Stimulated activated CD4-positive, alpha-beta T cell treated with anti-CD3 and anti-CD28 coated beads, Interleukin-2, amount 100 ng/mL, for 24 hours (primary cell): Measurements from ENCODE around the gene AKNAD1.

Source experiments
- DNase-seq, 2 donors: peaks; one replicate each; pipeline ENCODE4 v3.0.0-alpha.2; 2020

Gene AKNAD1

GRCh38 chr1:108830119-108831008, 26.5 kb downstream of the AKNAD1 start:
- no peak for DNase-seq

- no peak for DNase-seq
These were observed 27.4 kb downstream of the AKNAD1 start for GRCh38 chr1:108829498-108829916.

GRCh38 chr1:108828074-108828961, 28.6 kb downstream of the AKNAD1 start:
- peak; percentile 67 to 79 for DNase-seq

- DNase-seq = no peak
These were observed 30.7 kb downstream of the AKNAD1 start for GRCh38 chr1:108826081-108826635.

- no peak for DNase-seq
These were observed 32.8 kb downstream of the AKNAD1 start for GRCh38 chr1:108824051-108824450.

GRCh38 chr1:108823632-108824031, 33.3 kb downstream of the AKNAD1 start:
- no peak for DNase-seq

- no peak for DNase-seq
These were observed 37.0 kb downstream of the AKNAD1 start for GRCh38 chr1:108819878-108820277.

GRCh38 chr1:108817811-108818210, 39.1 kb downstream of the AKNAD1 start:
- DNase-seq = no peak

- DNase-seq = no peak
These were observed 39.9 kb downstream of the AKNAD1 start for GRCh38 chr1:108817016-108817415.

GRCh38 chr1:108816049-108816893, 40.6 kb downstream of the AKNAD1 start:
- no peak for DNase-seq

GRCh38 chr1:108815566-108815965, 41.3 kb downstream of the AKNAD1 start:
- DNase-seq = no peak

- DNase-seq = no peak
These were observed 42.4 kb downstream of the AKNAD1 start for GRCh38 chr1:108814343-108815125.

- no peak for DNase-seq
These were observed 43.6 kb downstream of the AKNAD1 start for GRCh38 chr1:108813326-108813725.

- DNase-seq = no peak
These were observed 45.3 kb downstream of the AKNAD1 start for GRCh38 chr1:108811611-108812010.

GRCh38 chr1:108808438-108808837, 48.5 kb downstream of the AKNAD1 start:
- no peak for DNase-seq

- DNase-seq = no peak
These were observed 53.3 kb downstream of the AKNAD1 start for GRCh38 chr1:108803548-108803947.

GRCh38 chr1:108801101-108801500, 55.8 kb downstream of the AKNAD1 start:
- no peak for DNase-seq

- no peak for DNase-seq
These were observed 57.9 kb downstream of the AKNAD1 start for GRCh38 chr1:108799001-108799400.

- no peak for DNase-seq
These were observed 64.5 kb downstream of the AKNAD1 start for GRCh38 chr1:108792420-108792819.

- DNase-seq = no peak
These were observed 65.1 kb downstream of the AKNAD1 start for GRCh38 chr1:108791790-108792189.

GRCh38 chr1:108785880-108786279, 71.0 kb downstream of the AKNAD1 start:
- DNase-seq = no peak

- no peak for DNase-seq
These were observed 71.6 kb downstream of the AKNAD1 start for GRCh38 chr1:108785264-108785663.
